GM19324 (cell line): ENCODE data around the gene ACAP3.

Source experiments
- ATAC-seq: cut with Tn5 transposase; IDR thresholded peaks from one replicate; pipeline ENCODE4 v1.9.1; 2021; ENCODE audit warnings: mild to moderate bottlenecking, moderate library complexity; ENCODE audit not compliant: unreplicated experiment, low FRiP score

Gene ACAP3

GRCh38 chr1:1345860-1346500, 38.2 kb upstream of the ACAP3 start:
- ATAC-seq = no peak

- no peak for ATAC-seq
Measured at GRCh38 chr1:1345384-1345783, 37.7 kb upstream of the ACAP3 start.

- no peak for ATAC-seq
Measured at GRCh38 chr1:1344655-1345361, 37.1 kb upstream of the ACAP3 start.

GRCh38 chr1:1343811-1344421, 36.2 kb upstream of the ACAP3 start:
- no peak for ATAC-seq

- ATAC-seq = no peak
Measured at GRCh38 chr1:1342584-1343115, 34.9 kb upstream of the ACAP3 start.

- ATAC-seq = no peak
Measured at GRCh38 chr1:1342061-1342562, 34.4 kb upstream of the ACAP3 start.

- ATAC-seq = no peak
Measured at GRCh38 chr1:1341549-1342021, 33.9 kb upstream of the ACAP3 start.

- ATAC-seq = no peak
Measured at GRCh38 chr1:1340791-1341548, 33.2 kb upstream of the ACAP3 start.

GRCh38 chr1:1340185-1340584, 32.5 kb upstream of the ACAP3 start:
- no peak for ATAC-seq

GRCh38 chr1:1338278-1338677, 30.5 kb upstream of the ACAP3 start:
- no peak for ATAC-seq

GRCh38 chr1:1337793-1338147, 30.0 kb upstream of the ACAP3 start:
- ATAC-seq = no peak

GRCh38 chr1:1336931-1337792, 29.4 kb upstream of the ACAP3 start:
- no peak for ATAC-seq

- ATAC-seq = no peak
Measured at GRCh38 chr1:1336446-1336845, 28.7 kb upstream of the ACAP3 start.

- ATAC-seq = no peak
Measured at GRCh38 chr1:1335792-1336248, 28.1 kb upstream of the ACAP3 start.

GRCh38 chr1:1335283-1335682, 27.6 kb upstream of the ACAP3 start:
- ATAC-seq = no peak

- no peak for ATAC-seq
Measured at GRCh38 chr1:1334835-1335234, 27.1 kb upstream of the ACAP3 start.

- no peak for ATAC-seq
Measured at GRCh38 chr1:1333551-1334241, 26.0 kb upstream of the ACAP3 start.

- no peak for ATAC-seq
Measured at GRCh38 chr1:1332774-1333480, 25.2 kb upstream of the ACAP3 start.
